ENCODE data around the gene SAMMSON.

- TF ChIP-seq CTCF (optimal IDR thresholded peaks at IDR 0.05 in 1 of 3, IDR thresholded peaks at IDR 0.05 in 1 of 3, conservative IDR thresholded peaks at IDR 0.05 in 1 of 3; ENCODE audit: extremely low read depth in 1 of 3, insufficient read depth in 2 of 3, low read length in 3 of 3): no peak
- no peak for TF ChIP-seq EZH2 (IDR thresholded peaks at IDR 0.05; ENCODE audit: low read length)
These were observed 486 bp downstream of the SAMMSON start for GRCh38 chr3:70000028-70000410.

All from keratinocyte (primary cell).